Measurements from ENCODE around the gene CLEC4G. TPM values are rescaled to one million over a fixed set of nuclear protein-coding genes. Genes with fewer than 3 reads are reported as not detected.

Gene CLEC4G
- total and polyA plus RNA-seq, 2 donors from 2014 or later: 0.72 to 1.1 TPM

DNA sequence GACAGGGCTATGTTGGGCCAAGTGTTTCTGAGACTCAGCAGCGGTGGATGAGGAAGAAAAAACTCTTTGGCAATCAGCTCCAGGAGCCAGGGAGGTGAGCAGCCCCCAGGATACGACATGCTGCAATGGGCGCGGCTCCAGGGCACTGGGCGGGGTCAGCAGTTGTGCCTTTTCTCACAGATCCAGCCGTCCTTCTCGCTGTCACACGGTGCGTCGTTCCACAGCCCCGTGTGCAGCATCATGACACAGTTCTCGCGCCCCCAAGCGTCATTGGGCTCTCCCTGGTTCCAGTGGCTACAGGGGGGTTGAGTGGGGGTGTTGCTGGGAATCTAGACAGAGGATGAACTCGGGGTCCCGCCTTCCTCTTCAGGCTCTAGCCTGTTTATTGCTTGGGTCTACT lies 2.7 kb downstream of the CLEC4G start:
- Histone ChIP-seq H3K9me3 (ENCODE audit: control insufficient read depth in 2 of 3, insufficient read depth in 1 of 3, low read length in 3 of 3) (no peaks in the 10 kb centered on the region), H3K27ac (ENCODE audit: low read depth in 2 of 2, low read length in 2 of 2) (no peak overlapping the region), H3K27me3 (ENCODE audit: control insufficient read depth, insufficient read depth, low read length) (peaks cover 18% of the 10 kb centered on the region), H3K9ac (ENCODE audit: low read length in 3 of 3) (no peak overlapping the region), H3K4me3 (ENCODE audit: low read length in 3 of 3) (no peak overlapping the region), H3K36me3 (ENCODE audit: control insufficient read depth in 2 of 3, insufficient read depth in 3 of 3, low read length in 3 of 3) (no peaks in the 10 kb centered on the region), H3K4me1 (ENCODE audit: control insufficient read depth in 2 of 3, insufficient read depth in 2 of 3, low read depth in 1 of 3, low read length in 3 of 3) (no peaks in the 10 kb centered on the region)
- intact Hi-C loops (cut with DNase I): no loop called here
- DNase-seq (no peak), FAIRE-seq (no peak)
- TF ChIP-seq, protein P1, sequence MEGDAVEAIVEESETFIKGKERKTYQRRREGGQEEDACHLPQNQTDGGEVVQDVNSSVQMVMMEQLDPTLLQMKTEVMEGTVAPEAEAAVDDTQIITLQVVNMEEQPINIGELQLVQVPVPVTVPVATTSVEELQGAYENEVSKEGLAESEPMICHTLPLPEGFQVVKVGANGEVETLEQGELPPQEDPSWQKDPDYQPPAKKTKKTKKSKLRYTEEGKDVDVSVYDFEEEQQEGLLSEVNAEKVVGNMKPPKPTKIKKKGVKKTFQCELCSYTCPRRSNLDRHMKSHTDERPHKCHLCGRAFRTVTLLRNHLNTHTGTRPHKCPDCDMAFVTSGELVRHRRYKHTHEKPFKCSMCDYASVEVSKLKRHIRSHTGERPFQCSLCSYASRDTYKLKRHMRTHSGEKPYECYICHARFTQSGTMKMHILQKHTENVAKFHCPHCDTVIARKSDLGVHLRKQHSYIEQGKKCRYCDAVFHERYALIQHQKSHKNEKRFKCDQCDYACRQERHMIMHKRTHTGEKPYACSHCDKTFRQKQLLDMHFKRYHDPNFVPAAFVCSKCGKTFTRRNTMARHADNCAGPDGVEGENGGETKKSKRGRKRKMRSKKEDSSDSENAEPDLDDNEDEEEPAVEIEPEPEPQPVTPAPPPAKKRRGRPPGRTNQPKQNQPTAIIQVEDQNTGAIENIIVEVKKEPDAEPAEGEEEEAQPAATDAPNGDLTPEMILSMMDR (IDR thresholded peaks at IDR 0.05; ENCODE audit: borderline replicate concordance, extremely low read depth, insufficient read depth): no peak

- no peak for FAIRE-seq
- intact Hi-C loops (cut with DNase I): no loop called here
Observed at GRCh38 chr19:7725791-7726190, 6.1 kb downstream of the CLEC4G start.

DNA sequence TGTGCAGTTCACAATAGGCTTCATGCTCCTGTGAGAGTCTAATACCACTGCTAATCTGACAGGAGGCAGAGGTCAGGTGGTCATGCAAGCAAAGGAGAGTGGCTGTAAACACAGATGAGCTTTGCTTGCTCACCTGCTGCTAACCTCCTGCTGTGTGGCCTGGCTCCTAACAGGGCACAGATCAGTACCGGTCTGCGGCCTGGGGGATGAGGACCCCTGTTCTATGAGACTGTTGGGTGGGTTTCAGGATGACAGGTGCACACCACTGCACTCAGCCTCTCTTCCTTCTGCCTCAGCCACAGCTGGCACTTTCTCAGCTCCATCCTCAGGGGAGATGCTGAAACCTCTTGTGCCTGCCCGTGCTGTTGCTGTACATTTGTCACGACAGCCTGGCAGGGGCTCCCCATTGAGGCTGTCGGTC lies 9.7 kb downstream of the CLEC4G start:
- no peak overlapping the region for H3K4me3 ChIP-seq (ENCODE audit: low read length in 3 of 3)
- no peak overlapping the region for H3K27ac ChIP-seq (ENCODE audit: low read depth in 2 of 2, low read length in 2 of 2)
- no peak overlapping the region for H3K9ac ChIP-seq (ENCODE audit: low read length in 3 of 3)
- H3K36me3 ChIP-seq (ENCODE audit: control insufficient read depth in 2 of 3, insufficient read depth in 3 of 3, low read length in 3 of 3): no peaks in the 10 kb centered on the region
- H3K4me1 ChIP-seq (ENCODE audit: control insufficient read depth in 2 of 3, insufficient read depth in 2 of 3, low read depth in 1 of 3, low read length in 3 of 3): no peaks in the 10 kb centered on the region
- TF ChIP-seq, protein P1 (IDR thresholded peaks at IDR 0.05; ENCODE audit: borderline replicate concordance, extremely low read depth, insufficient read depth): no peak
- no peak for FAIRE-seq
- no peak for DNase-seq
- H3K9me3 ChIP-seq (ENCODE audit: control insufficient read depth in 2 of 3, insufficient read depth in 1 of 3, low read length in 3 of 3): no peaks in the 10 kb centered on the region
- no peaks in the 10 kb centered on the region for H3K27me3 ChIP-seq (ENCODE audit: control insufficient read depth, insufficient read depth, low read length)
- intact Hi-C loops (cut with DNase I): no loop called here

More at GRCh38 chr19:7725791-7726190, 6.1 kb downstream of the CLEC4G start:
- TF ChIP-seq, protein P1 (IDR thresholded peaks at IDR 0.05; ENCODE audit: borderline replicate concordance, extremely low read depth, insufficient read depth): no peak
- Histone ChIP-seq H3K36me3 (ENCODE audit: control insufficient read depth in 2 of 3, insufficient read depth in 3 of 3, low read length in 3 of 3) (no peaks in the 10 kb centered on the region), H3K4me3 (ENCODE audit: low read length in 3 of 3) (no peak overlapping the region), H3K9me3 (ENCODE audit: control insufficient read depth in 2 of 3, insufficient read depth in 1 of 3, low read length in 3 of 3) (no peaks in the 10 kb centered on the region), H3K9ac (ENCODE audit: low read length in 3 of 3) (no peak overlapping the region), H3K27ac (ENCODE audit: low read depth in 2 of 2, low read length in 2 of 2) (no peak overlapping the region), H3K27me3 (ENCODE audit: control insufficient read depth, insufficient read depth, low read length) (peaks cover 11% of the 10 kb centered on the region), H3K4me1 (ENCODE audit: control insufficient read depth in 2 of 3, insufficient read depth in 2 of 3, low read depth in 1 of 3, low read length in 3 of 3) (no peaks in the 10 kb centered on the region)
- no peak for DNase-seq

DNA sequence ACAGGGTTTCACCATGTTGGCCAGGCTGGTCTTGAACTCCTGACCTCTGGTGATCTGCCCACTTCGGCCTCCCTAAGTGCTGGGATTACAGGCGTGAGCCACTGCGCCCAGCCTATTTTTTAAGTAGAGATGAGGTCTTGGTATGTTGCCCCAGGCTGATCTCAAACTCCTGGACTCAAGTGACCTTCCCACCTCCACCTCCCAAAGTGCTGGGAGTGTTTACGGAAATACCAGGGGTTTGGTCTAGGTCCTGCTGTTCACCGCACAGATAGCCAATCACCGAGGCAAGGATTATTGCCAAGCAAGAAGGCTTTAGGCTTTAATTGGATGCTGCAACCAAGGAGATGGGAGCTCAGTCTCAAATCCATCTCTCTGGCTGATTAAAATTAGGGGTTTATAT lies 11.6 kb downstream of the CLEC4G start:
- DNase-seq: no peak
- Histone ChIP-seq H3K27ac (ENCODE audit: low read depth in 2 of 2, low read length in 2 of 2) (no peak overlapping the region), H3K36me3 (ENCODE audit: control insufficient read depth in 2 of 3, insufficient read depth in 3 of 3, low read length in 3 of 3) (no peaks in the 10 kb centered on the region), H3K9me3 (ENCODE audit: control insufficient read depth in 2 of 3, insufficient read depth in 1 of 3, low read length in 3 of 3) (peaks cover 0 to 4% (median 2%) of the 10 kb centered on the region in 3 donors), H3K9ac (ENCODE audit: low read length in 3 of 3) (no peak overlapping the region), H3K4me3 (ENCODE audit: low read length in 3 of 3) (no peak overlapping the region), H3K27me3 (ENCODE audit: control insufficient read depth, insufficient read depth, low read length) (no peaks in the 10 kb centered on the region), H3K4me1 (ENCODE audit: control insufficient read depth in 2 of 3, insufficient read depth in 2 of 3, low read depth in 1 of 3, low read length in 3 of 3) (no peaks in the 10 kb centered on the region)
- TF ChIP-seq, protein P1 (IDR thresholded peaks at IDR 0.05; ENCODE audit: borderline replicate concordance, extremely low read depth, insufficient read depth): no peak
- intact Hi-C loops (cut with DNase I): no loop called here
- no peak for FAIRE-seq
